ENCODE results near the gene DDX1. TPM values are rescaled to one million over a fixed set of nuclear protein-coding genes. Genes with fewer than 3 reads are reported as not detected.

Gene DDX1
- total RNA-seq, 1 experiment from 2014 or later, result 115 TPM

- no peak for TF ChIP-seq HMGA2 (CRISPR knock-in tag; IDR thresholded peaks at IDR 0.05)
- TF ChIP-seq, protein P1, sequence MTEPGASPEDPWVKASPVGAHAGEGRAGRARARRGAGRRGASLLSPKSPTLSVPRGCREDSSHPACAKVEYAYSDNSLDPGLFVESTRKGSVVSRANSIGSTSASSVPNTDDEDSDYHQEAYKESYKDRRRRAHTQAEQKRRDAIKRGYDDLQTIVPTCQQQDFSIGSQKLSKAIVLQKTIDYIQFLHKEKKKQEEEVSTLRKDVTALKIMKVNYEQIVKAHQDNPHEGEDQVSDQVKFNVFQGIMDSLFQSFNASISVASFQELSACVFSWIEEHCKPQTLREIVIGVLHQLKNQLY (CRISPR knock-in tag; IDR thresholded peaks at IDR 0.05), result no peak
- TF ChIP-seq ATF1 (CRISPR knock-in tag; IDR thresholded peaks at IDR 0.05), result no peak
- no peak for TF ChIP-seq CREB1 (CRISPR knock-in tag; IDR thresholded peaks at IDR 0.05)
- no peak for TF ChIP-seq MXD4 (CRISPR knock-in tag; IDR thresholded peaks at IDR 0.05; ENCODE audit: borderline replicate concordance)
- no peak for TF ChIP-seq IRF2 (CRISPR knock-in tag; IDR thresholded peaks at IDR 0.05; ENCODE audit: borderline replicate concordance, low read depth)
- TF ChIP-seq FOXK1 (CRISPR knock-in tag; IDR thresholded peaks at IDR 0.05), result no peak
- TF ChIP-seq, protein P2, sequence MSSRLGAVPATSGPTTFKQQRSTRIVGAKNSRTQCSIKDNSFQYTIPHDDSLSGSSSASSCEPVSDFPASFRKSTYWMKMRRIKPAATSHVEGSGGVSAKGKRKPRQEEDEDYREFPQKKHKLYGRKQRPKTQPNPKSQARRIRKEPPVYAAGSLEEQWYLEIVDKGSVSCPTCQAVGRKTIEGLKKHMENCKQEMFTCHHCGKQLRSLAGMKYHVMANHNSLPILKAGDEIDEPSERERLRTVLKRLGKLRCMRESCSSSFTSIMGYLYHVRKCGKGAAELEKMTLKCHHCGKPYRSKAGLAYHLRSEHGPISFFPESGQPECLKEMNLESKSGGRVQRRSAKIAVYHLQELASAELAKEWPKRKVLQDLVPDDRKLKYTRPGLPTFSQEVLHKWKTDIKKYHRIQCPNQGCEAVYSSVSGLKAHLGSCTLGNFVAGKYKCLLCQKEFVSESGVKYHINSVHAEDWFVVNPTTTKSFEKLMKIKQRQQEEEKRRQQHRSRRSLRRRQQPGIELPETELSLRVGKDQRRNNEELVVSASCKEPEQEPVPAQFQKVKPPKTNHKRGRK (CRISPR knock-in tag; IDR thresholded peaks at IDR 0.05; ENCODE audit: borderline replicate concordance), result no peak
- no peak for TF ChIP-seq CTCF (IDR thresholded peaks at IDR 0.05)
- TF ChIP-seq KAT7 (CRISPR knock-in tag; IDR thresholded peaks at IDR 0.05; ENCODE audit: borderline replicate concordance), result no peak
- no peak for TF ChIP-seq SOX15 (CRISPR knock-in tag; IDR thresholded peaks at IDR 0.05)
- TF ChIP-seq JUN (CRISPR knock-in tag; IDR thresholded peaks at IDR 0.05), result no peak
- TF ChIP-seq SP1 (CRISPR knock-in tag; conservative IDR thresholded peaks at IDR 0.05), result no peak
- TF ChIP-seq ZNF416 (CRISPR knock-in tag; IDR thresholded peaks at IDR 0.05), result no peak
- TF ChIP-seq ZNF671 (CRISPR knock-in tag; IDR thresholded peaks at IDR 0.05), result no peak
- TF ChIP-seq ATF3 (CRISPR knock-in tag; conservative IDR thresholded peaks at IDR 0.05), result no peak
- TF ChIP-seq, protein P3, sequence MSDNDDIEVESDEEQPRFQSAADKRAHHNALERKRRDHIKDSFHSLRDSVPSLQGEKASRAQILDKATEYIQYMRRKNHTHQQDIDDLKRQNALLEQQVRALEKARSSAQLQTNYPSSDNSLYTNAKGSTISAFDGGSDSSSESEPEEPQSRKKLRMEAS (CRISPR knock-in tag; IDR thresholded peaks at IDR 0.05), result no peak
- TF ChIP-seq, protein P4, sequence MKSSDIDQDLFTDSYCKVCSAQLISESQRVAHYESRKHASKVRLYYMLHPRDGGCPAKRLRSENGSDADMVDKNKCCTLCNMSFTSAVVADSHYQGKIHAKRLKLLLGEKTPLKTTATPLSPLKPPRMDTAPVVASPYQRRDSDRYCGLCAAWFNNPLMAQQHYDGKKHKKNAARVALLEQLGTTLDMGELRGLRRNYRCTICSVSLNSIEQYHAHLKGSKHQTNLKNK (CRISPR knock-in tag; IDR thresholded peaks at IDR 0.05), result no peak
- TF ChIP-seq NR2C2 (CRISPR knock-in tag; IDR thresholded peaks at IDR 0.05), result no peak
- no peak for TF ChIP-seq SMAD3 (CRISPR knock-in tag; IDR thresholded peaks at IDR 0.05; ENCODE audit: borderline replicate concordance)
- POLR2A ChIA-PET, result no interaction called here
Measured at GRCh38 chr2:15582710-15583357, 8.8 kb upstream of the DDX1 start.

DNA sequence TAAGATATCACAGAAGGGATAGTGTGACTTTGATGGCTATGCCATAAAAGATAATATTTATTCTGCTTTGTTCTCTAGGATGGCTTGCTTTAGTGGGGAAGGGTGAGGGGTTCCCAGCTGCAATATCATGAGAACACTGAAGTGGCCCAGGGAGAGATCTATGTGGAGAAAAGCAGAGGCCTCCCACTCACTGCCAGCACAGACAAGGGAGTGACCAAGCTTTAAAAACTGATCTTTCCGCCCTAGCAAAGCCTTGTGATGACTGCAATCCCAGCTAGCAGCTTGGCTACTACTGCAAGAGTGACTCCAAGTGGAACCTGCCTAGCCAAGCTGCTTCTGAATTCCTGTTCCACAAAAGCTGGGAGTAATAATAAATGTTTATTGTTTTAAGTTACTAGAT lies 7.8 kb upstream of the DDX1 start:
- Mint-ChIP-seq H3K27me3 (ENCODE audit: low read depth) (peaks cover 4% of the 10 kb centered on the region; the same call in 1 of the 2 replicates), H3K4me3 (no peak overlapping the region), H3K27ac (no peak overlapping the region), H3K4me1 (peaks cover 10% of the 10 kb centered on the region), H3K9me3 (peaks cover 14% of the 10 kb centered on the region), H3K36me3 (no peaks in the 10 kb centered on the region)
- TF ChIP-seq PREB (CRISPR knock-in tag; IDR thresholded peaks at IDR 0.05; ENCODE audit: borderline replicate concordance), result no peak
- no peak for ATAC-seq
- ChIA-PET CTCF (no interaction called here), POLR2A (no interaction called here)
- DNase-seq (ENCODE audit: low spot score), result no peak

More at GRCh38 chr2:15582710-15583357, 8.8 kb upstream of the DDX1 start:
- no peaks in the 10 kb centered on the region for H3K36me3 Mint-ChIP-seq
- H3K27me3 Mint-ChIP-seq (ENCODE audit: low read depth), result peaks cover 4% of the 10 kb centered on the region; the same call in 1 of the 2 replicates
- peaks cover 10% of the 10 kb centered on the region for H3K4me1 Mint-ChIP-seq
- CTCF ChIA-PET, result no interaction called here
- ATAC-seq (no peak), DNase-seq (ENCODE audit: low spot score) (no peak)
- no peak overlapping the region for H3K4me3 Mint-ChIP-seq
- peaks cover 14% of the 10 kb centered on the region for H3K9me3 Mint-ChIP-seq
- H3K27ac Mint-ChIP-seq, result no peak overlapping the region

Measured in WTC11 (cell line).